Spleen (tissue), 11 donors: ENCODE results near the gene COL4A3. TPM values are rescaled to one million over a fixed set of nuclear protein-coding genes. Genes with fewer than 3 reads are reported as not detected.

Source experiments
- DNase-seq: peaks from one replicate; pipeline ENCODE4 v3.0.0-alpha.2; 2020
- H3K27ac ChIP-seq, 8 donors: fragments of 200-600 bp; sonication (generic) in 7 of 8; 1 replicate in 4 of 8; 2 replicates in 4 of 8; pipeline versions ENCODE4 v1.5.0 to v1.8.0; 2016 to 2021; ENCODE audit warnings: inconsistent platforms in 4 of 8, mild to moderate bottlenecking in 4 of 8, moderate library complexity in 1 of 8
- H3K27me3 ChIP-seq, 7 donors: fragments of 200-600 bp; sonication (generic) in 6 of 7; replicated peaks in 1 of 7; 1 replicate in 4 of 7; 2 replicates in 3 of 7; pipeline versions ENCODE4 v1.5.0 to v1.8.0; 2016 to 2021; ENCODE audit warnings: inconsistent platforms in 3 of 7, mild to moderate bottlenecking in 1 of 7
- H3K36me3 ChIP-seq, 6 donors: fragments of 200-600 bp; sonication (generic) in 5 of 6; 1 replicate in 4 of 6; 2 replicates in 2 of 6; pipeline versions ENCODE4 v1.5.0 to v1.8.0; 2016 to 2021; ENCODE audit warnings: inconsistent platforms in 2 of 6
- H3K4me1 ChIP-seq, 6 donors: fragments of 200-600 bp; sonication (generic) in 5 of 6; 1 replicate in 3 of 6; 2 replicates in 3 of 6; pipeline versions ENCODE4 v1.5.0 to v1.8.0; 2016 to 2021; ENCODE audit warnings: inconsistent platforms in 3 of 6
- H3K4me3 ChIP-seq, 8 donors: fragments of 200-600 bp; sonication (generic) in 7 of 8; 1 replicate in 4 of 8; 2 replicates in 4 of 8; pipeline versions ENCODE4 v1.5.0 to v1.8.0; 2016 to 2021; ENCODE audit warnings: inconsistent platforms in 4 of 8, mild to moderate bottlenecking in 4 of 8, moderate library complexity in 2 of 8
- H3K9me3 ChIP-seq, 8 donors: fragments of 200-600 bp; sonication (generic) in 7 of 8; 1 replicate in 4 of 8; 2 replicates in 4 of 8; pipeline versions ENCODE4 v1.5.0 to v1.8.0; 2016 to 2021; ENCODE audit warnings: inconsistent platforms in 4 of 8
- CTCF ChIP-seq, 11 experiments: fragments of 200-600 bp in 7 of 11; fragments of 450-650 bp in 4 of 11; sonication (generic) in 4 of 11; IDR thresholded peaks in 8 of 11; conservative IDR thresholded peaks in 3 of 11; 1 replicate in 7 of 11; 2 replicates in 4 of 11; pipeline versions ENCODE4 v1.4.0 to v1.8.0; 2016 to 2021; ENCODE audit warnings: antibody characterized with exemption in 11 of 11, inconsistent platforms in 4 of 11, mild to moderate bottlenecking in 1 of 11
- POLR2A ChIP-seq, 3 donors: fragments of 450-650 bp; IDR thresholded peaks; one replicate each; pipeline ENCODE4 v1.5.1; 2017; ENCODE audit warnings: antibody characterized with exemption in 3 of 3, mild to moderate bottlenecking in 1 of 3
- POLR2AphosphoS5 ChIP-seq, 3 donors: sonication (generic); formaldehyde crosslinking; IDR thresholded peaks; one replicate each; pipeline ENCODE4 v1.5.1; 2017; ENCODE audit warnings: antibody characterized with exemption in 3 of 3
- WGBS, 5 donors: extraction: QIAGEN DNeasy Blood & Tissue Kit in 3 of 5; methylation state at CpG; one replicate each; pipeline versions ENCODE4 v1.1.5 to v1.1.7; 2013 to 2018; 5-methylcytosine and 5-hydroxymethylcytosine counted together
- intact Hi-C: fragments of 100-400 bp; cut with DNase I; formaldehyde crosslinking; loops from one replicate; pipeline ENCODE4 v1.15.0; 2023; ENCODE audit warnings: low total_unique reads
- polyA plus RNA-seq, 3 donors: library from polyadenylated mRNA; stranded (reverse); fragments of 200-250 nt; gene quantifications; one replicate each; pipeline ENCODE4 v1.2.1, GENCODE V29; 2013
- total RNA-seq, 7 donors: library from RNA; depleted of rRNA in 3 of 7; stranded (reverse); fragments of >200 nt in 3 of 7; fragmentation: NEBNext Ultra II Directional in 4 of 7; extraction: Animal tissue kit (Norgen Biotek cat#: 25700) in 4 of 7; gene quantifications; one replicate each; pipeline versions ENCODE4 v1.1.0 to v1.2.1, GENCODE V29; 2016 to 2021
- donor health status: healthy with polysubstance abuse.
- donor health status: DM: no; HTN: no; CAD: no; lungs with moderate emphysema.
- donor health status: DM: no; HTN: no; CAD: no.
- donor health status: Bipolar disorder and iron deficiency.
- donor health status: healthy.
- donor health status: DM: no; HTN: no; CAD: no.
- donor health status: DM: yes; HTN: yes; CAD: no.

The COL4A3 gene
- total and polyA plus RNA-seq, 10 donors = 6.1 to 38.5 (median 23.2) TPM

GRCh38 chr2:227118353-227118752 lies 46.1 kb upstream of the COL4A3 start:
- no peaks in the 10 kb centered on the region for H3K9me3 ChIP-seq
- H3K4me1 ChIP-seq = no peaks in the 10 kb centered on the region
- intact Hi-C loops = no loop called here
- H3K27me3 ChIP-seq = no peaks in the 10 kb centered on the region
- peaks cover 0 to 8% (median 0%) of the 10 kb centered on the region in 6 donors for H3K36me3 ChIP-seq
- no peak for TF ChIP-seq POLR2A (IDR thresholded peaks at IDR 0.05)
- no peak for TF ChIP-seq CTCF (IDR thresholded peaks at IDR 0.05 in 8 of 11, conservative IDR thresholded peaks at IDR 0.05 in 3 of 11)
- TF ChIP-seq POLR2AphosphoS5 (IDR thresholded peaks at IDR 0.05) = no peak
- DNase-seq = no peak
- H3K4me3 ChIP-seq = no peak overlapping the region
- H3K27ac ChIP-seq = no peak overlapping the region

GRCh38 chr2:227123697-227124096 lies 40.7 kb upstream of the COL4A3 start:
- intact Hi-C loops = loop anchor here (10.0 kb wide), 1 partner anchor 641 kb away; no protein-coding TSS in a partner anchor
- Histone ChIP-seq H3K27me3 (peaks cover 0 to 5% (median 0%) of the 10 kb centered on the region in 7 donors), H3K36me3 (peaks cover 0 to 8% (median 0%) of the 10 kb centered on the region in 6 donors), H3K4me1 (no peaks in the 10 kb centered on the region), H3K9me3 (no peaks in the 10 kb centered on the region), H3K27ac (no peak overlapping the region), H3K4me3 (no peak overlapping the region)
- 82 to 90% (median 82%) methylated on average over 3 to 4 of the region's 4 CpGs for WGBS, 5 donors
- TF ChIP-seq POLR2AphosphoS5 (IDR thresholded peaks at IDR 0.05) = no peak
- TF ChIP-seq POLR2A (IDR thresholded peaks at IDR 0.05) = no peak
- TF ChIP-seq CTCF (IDR thresholded peaks at IDR 0.05 in 8 of 11, conservative IDR thresholded peaks at IDR 0.05 in 3 of 11) = no peak
- no peak for DNase-seq

- DNase-seq = no peak
- Histone ChIP-seq H3K4me1 (no peaks in the 10 kb centered on the region), H3K9me3 (no peaks in the 10 kb centered on the region), H3K36me3 (peaks cover 0 to 8% (median 0%) of the 10 kb centered on the region in 6 donors), H3K27me3 (peaks cover 0 to 6% (median 0%) of the 10 kb centered on the region in 7 donors), H3K4me3 (no peak overlapping the region), H3K27ac (no peak overlapping the region)
- WGBS, 5 donors = 68 to 88% (median 73%) methylated on average over 2 of the region's 2 CpGs
- TF ChIP-seq POLR2A (IDR thresholded peaks at IDR 0.05) = no peak
- TF ChIP-seq CTCF (IDR thresholded peaks at IDR 0.05 in 8 of 11, conservative IDR thresholded peaks at IDR 0.05 in 3 of 11) = no peak
- no peak for TF ChIP-seq POLR2AphosphoS5 (IDR thresholded peaks at IDR 0.05)
- intact Hi-C loops = loop anchor here (10.0 kb wide), 1 partner anchor 640 kb away; no protein-coding TSS in a partner anchor
Measured at GRCh38 chr2:227124811-227125210, 39.6 kb upstream of the COL4A3 start.

GRCh38 chr2:227125506-227125905 lies 38.9 kb upstream of the COL4A3 start:
- Histone ChIP-seq H3K27ac (no peak overlapping the region), H3K4me3 (no peak overlapping the region), H3K27me3 (peaks cover 0 to 6% (median 0%) of the 10 kb centered on the region in 7 donors), H3K36me3 (peaks cover 0 to 6% (median 0%) of the 10 kb centered on the region in 6 donors), H3K4me1 (no peaks in the 10 kb centered on the region), H3K9me3 (no peaks in the 10 kb centered on the region)
- 72 to 79% (median 73%) methylated on average over 5 of the region's 5 CpGs for WGBS, 5 donors
- TF ChIP-seq POLR2AphosphoS5 (IDR thresholded peaks at IDR 0.05) (no peak), POLR2A (IDR thresholded peaks at IDR 0.05) (no peak), CTCF (IDR thresholded peaks at IDR 0.05 in 8 of 11, conservative IDR thresholded peaks at IDR 0.05 in 3 of 11) (no peak)
- intact Hi-C loops = loop anchor here (10.0 kb wide), 1 partner anchor 639 kb away; no protein-coding TSS in a partner anchor
- no peak for DNase-seq
